Measurements from ENCODE around the gene THOC7.

The THOC7 gene

DNA sequence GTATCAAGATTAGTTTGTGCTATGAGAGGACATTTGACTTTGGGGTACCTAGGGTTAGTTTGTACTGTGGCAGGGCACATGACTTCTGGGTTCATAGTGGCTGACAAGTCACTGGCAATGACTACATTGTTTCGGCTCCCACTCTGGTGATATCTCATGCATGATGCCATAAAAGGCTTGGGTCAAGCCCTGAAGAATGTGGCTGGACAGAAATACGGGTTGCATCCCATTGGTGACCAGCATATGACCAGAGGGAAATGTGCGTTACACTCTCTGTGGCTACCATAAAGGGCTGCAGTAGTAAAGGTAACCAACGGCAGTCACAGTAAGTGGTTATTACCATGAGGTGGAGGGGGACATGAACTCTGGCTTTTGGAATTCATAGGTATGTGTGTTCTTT, 18.4 kb downstream of the THOC7 start:
- no peak for DNase-seq (ENCODE audit: low read depth in 3 of 3)

- DNase-seq (ENCODE audit: low read depth in 3 of 3) = no peak
These were observed 21.5 kb downstream of the THOC7 start for GRCh38 chr3:63842127-63842526.

DNA sequence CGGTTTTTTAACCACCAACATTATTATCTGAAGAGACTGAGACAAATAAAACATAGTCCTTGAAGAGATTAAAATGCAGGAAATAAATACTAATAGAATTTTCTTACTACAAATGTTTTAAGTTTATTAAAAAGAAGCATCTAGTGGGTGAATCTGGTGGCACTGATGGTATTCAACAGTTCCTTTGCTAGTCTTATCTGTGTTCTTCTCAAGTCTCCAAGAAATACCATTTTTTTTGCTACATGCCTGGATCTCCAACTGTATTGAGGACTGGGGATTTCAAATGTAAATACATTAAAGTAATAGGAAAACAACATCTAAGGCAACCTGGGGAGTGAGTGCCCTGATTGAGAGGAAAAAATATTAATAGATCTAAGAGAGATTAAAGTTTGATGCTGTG, 21.9 kb downstream of the THOC7 start:
- DNase-seq (ENCODE audit: low read depth in 3 of 3) = no peak

DNA sequence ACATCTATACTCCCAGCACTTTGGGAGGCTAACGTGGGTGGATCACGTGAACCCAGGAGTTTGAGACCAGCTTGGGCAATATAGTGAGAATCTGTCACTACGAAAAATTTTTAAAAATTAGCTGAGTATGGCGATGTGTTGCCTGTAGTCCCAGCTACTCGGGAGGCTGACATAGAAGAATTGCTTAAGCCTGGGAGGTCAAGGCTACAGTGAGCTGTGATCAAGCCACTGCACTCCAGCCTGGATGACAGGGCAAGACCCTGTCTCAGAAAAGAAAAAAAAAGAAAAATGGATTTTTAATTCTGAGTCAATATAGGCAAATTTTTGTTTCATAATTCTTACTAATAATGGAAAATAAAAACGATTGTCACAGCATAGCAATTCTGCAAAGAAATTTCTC, 31.2 kb downstream of the THOC7 start:
- DNase-seq (ENCODE audit: low read depth in 3 of 3) = no peak

DNA sequence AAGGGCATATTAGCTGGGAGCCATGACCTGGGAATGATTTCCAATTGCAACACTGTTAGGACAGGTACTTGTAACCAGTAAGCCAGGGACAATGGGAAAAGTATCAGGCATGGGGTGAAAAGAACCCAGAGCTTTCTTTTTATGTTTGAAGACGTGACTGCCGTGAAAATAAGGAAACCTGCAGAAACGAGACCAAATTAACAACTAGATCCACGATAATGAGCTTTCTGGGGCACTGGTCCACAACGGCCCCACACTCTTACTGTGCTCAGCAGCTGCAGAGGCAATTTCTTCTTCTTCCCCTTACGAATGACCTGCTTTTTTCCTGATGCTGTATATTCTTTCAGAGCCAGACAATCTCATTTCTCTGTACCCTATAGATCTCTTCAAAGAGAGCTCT, 33.1 kb downstream of the THOC7 start:
- no peak for DNase-seq (ENCODE audit: low read depth in 3 of 3)

GRCh38 chr3:63824309-63824708, 39.3 kb downstream of the THOC7 start:
- no peak for DNase-seq (ENCODE audit: low read depth in 3 of 3)

DNA sequence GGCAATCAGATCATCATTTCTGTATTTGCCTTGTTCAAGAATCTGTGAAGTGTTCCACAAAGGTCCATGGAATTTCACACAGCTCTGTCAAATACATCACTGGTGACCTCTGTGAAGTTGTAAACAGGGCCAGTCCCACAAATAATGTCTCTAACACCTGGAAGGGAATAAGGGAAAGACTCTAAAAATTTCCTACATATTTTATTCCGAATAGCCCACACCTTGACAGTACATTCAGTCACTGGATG, 44.5 kb downstream of the THOC7 start, which contains the start of gene C3orf49:
Gene C3orf49, plus strand, starts transcription at position 149 of the 248 bp plus-strand sequence. CDS start 173 bp downstream, outside the sequence.
- DNase-seq (ENCODE audit: low read depth in 3 of 3) = no peak

- DNase-seq (ENCODE audit: low read depth in 3 of 3) = peak; percentile 21 to 42 (median 34)
These were observed 45.1 kb downstream of the THOC7 start for GRCh38 chr3:63818282-63819150.

DNA sequence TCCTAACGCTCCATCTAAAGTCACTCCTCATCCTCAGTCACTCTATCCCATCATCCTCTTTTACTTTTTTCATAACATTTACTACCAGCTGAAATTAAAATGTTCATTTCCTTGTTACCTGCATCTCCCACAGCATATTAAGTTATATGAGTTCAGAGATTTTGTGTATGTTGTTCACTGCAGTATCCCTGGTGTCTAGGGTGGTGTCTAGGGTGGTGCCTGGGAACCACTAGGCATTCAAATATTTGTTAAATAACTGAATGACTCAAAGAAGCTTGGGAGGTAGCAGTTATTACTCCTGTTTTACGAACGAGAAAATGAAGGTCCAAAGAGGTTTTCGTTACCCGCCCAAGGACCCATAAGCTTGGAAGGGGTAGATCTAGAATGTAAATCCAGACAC, 46.4 kb downstream of the THOC7 start:
- no peak for DNase-seq (ENCODE audit: low read depth in 3 of 3)

DNA sequence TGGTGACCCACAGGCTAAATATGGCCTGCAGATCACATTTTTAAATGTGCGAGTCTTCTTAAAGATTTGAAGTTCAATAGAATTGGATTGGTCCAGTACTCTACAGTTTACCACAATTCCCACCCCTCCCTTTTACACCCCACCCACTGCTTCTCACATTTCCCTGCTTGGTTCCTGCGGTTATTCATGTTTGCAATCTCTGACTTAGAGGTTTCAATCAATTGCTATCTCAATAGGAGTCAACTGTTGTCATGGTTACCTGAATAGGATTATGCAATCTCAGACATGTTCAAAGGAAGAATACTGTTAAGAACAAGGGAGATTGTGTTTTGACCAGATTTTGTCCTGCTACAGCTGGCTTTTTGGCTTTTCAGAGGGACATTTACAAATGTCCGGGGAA, 49.4 kb downstream of the THOC7 start:
- no peak for DNase-seq (ENCODE audit: low read depth in 3 of 3)

DNA sequence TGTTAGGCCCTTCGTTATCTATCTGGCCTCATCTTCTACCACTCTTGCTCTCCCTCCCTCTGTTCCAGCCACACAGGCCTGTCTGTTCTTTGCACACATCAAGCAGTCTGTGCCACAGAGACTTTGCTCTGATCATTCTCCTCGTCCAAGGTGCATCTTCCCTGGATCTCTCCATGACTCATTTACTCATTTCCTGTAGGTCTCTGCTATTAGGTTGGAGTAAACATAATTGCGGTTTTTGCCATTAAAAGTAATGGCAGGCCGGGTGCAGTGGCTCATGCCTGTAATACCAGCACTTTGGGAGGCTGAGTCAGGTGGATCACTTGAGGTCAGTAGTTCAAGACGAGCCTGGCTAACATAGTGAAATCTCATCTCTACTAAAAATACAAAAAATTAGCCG, 54.0 kb downstream of the THOC7 start:
- DNase-seq (ENCODE audit: low read depth in 3 of 3) = no peak

DNA sequence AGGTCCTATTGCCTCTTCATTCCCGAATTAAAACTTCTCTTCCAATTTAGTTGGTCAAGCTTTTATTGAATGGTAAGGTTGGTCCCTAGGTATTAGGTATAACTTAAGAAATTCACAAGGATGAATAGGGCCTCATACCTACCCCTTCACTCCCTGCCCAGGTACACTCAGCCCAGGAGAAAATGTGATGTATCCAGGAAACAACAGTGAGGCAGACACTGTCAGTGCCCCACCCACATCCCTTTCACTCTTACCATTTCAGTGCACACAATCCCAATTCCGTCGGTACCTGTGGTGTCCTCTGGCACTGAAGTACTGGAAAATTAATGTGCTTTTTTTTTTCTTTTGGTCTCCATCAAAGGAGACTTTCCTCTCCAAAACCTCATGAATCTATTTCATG, 55.0 kb downstream of the THOC7 start:
- no peak for DNase-seq (ENCODE audit: low read depth in 3 of 3)

GRCh38 chr3:63807961-63808565, 55.5 kb downstream of the THOC7 start:
- no peak for DNase-seq (ENCODE audit: low read depth in 3 of 3)

- DNase-seq (ENCODE audit: low read depth in 3 of 3) = no peak
These were observed 59.7 kb downstream of the THOC7 start for GRCh38 chr3:63803911-63804310.

GRCh38 chr3:63800097-63800496, 63.5 kb downstream of the THOC7 start:
- no peak for DNase-seq (ENCODE audit: low read depth in 3 of 3)

DNA sequence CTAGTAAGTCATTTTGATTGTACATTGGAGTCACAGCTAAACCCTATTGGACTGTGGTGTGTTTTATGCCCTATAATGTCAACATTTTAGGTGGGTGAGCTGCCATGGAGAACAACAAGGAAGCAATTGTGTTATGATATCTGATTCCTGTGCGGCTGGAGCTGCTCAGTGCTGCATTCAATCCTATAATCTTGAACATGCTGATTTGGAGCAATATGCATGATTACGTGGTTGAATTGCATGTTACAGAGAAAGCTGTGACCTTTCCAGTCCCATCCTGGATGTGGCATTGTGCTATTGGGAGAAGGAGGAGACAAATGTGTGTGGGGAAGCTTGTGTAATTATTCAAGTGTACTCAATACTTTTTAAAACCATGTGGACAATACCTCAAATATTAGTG, 64.7 kb downstream of the THOC7 start:
- no peak for DNase-seq (ENCODE audit: low read depth in 3 of 3)

DNA sequence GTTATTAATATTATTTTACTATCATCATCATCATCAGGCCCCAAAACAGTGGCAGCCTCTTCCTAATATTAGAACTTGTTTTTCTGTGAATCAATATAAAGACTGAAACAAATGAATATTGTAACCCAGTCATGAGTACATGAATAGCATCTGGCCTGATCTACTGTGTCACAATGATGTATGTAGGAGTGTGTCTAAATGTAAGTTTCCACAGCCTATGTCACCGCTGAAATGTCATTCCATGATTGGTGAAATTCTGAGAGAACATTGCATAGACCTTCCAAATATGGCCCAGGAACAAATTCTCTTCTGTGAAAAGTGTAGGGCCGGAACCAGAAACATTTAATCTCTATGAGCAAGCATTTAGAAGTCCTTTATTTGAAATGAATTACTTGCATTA, 65.1 kb downstream of the THOC7 start:
- no peak for DNase-seq (ENCODE audit: low read depth in 3 of 3)

DNA sequence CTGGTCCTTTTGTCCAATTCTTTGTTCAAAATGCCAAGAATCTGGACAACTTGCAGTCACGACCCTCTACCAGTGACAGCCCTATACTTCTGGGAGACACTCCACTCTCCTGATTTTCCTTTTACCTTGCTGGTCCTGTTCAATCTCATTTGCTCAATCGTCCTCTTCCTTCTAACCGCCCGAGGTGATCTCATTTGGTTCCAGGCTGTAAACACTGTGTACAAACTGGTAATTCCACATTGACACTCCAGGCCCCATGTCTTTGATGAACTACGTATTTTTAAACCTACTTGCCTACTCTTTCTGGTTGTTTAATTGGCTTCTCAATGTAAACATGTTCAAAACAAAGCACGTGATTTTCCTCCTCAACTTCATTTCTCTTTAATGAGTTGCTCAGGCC, 68.2 kb downstream of the THOC7 start:
- DNase-seq (ENCODE audit: low read depth in 3 of 3) = no peak

DNA sequence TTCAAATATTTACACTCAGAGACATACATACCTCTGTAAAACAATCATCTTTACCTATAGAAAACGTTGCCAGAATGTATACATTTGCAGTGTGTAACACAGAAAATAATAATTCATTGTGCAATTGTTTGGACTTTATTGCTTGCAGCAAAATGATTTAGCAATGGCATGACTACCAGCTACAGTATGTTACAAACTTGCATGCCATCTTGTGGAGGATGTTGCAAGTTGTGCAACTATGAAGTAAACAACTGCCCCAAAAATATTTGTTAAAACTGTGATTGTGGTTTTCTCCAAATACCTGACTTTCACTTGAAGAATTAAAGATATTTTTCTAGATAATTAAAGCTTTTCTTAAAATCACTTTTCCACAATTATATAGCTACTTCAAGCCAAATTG, 71.6 kb downstream of the THOC7 start:
- DNase-seq (ENCODE audit: low read depth in 3 of 3) = no peak
